Activated gamma-delta T cell treated with anti-CD3 and anti-CD28 coated beads, Interleukin-2, amount 50 U/mL, for 16 hours (primary cell): ENCODE data around the gene UNC13D.

Experiments used
- DNase-seq: peaks from one replicate; pipeline ENCODE4 v3.0.0-alpha.2; 2020; ENCODE audit warnings: low read depth

UNC13D gene

GRCh38 chr17:75834279-75834920 lies 9.8 kb downstream of the UNC13D start:
- no peak for DNase-seq

- DNase-seq: peak; percentile 18
Measured at GRCh38 chr17:75832652-75833400, 11.4 kb downstream of the UNC13D start.

GRCh38 chr17:75832164-75832651 lies 12.0 kb downstream of the UNC13D start:
- peak; percentile 18 for DNase-seq

- DNase-seq: no peak
Measured at GRCh38 chr17:75831032-75831571, 13.1 kb downstream of the UNC13D start.

GRCh38 chr17:75830164-75831031 lies 13.8 kb downstream of the UNC13D start:
- no peak for DNase-seq

- no peak for DNase-seq
Measured at GRCh38 chr17:75829747-75830146, 14.5 kb downstream of the UNC13D start.

GRCh38 chr17:75828741-75829140 lies 15.5 kb downstream of the UNC13D start:
- no peak for DNase-seq

GRCh38 chr17:75828076-75828400 lies 16.2 kb downstream of the UNC13D start:
- DNase-seq: no peak

GRCh38 chr17:75827308-75828075 lies 16.7 kb downstream of the UNC13D start:
- peak; percentile 62 for DNase-seq

GRCh38 chr17:75826561-75827307 lies 17.5 kb downstream of the UNC13D start:
- DNase-seq: no peak

- no peak for DNase-seq
Measured at GRCh38 chr17:75825748-75826370, 18.3 kb downstream of the UNC13D start.

GRCh38 chr17:75825149-75825552 lies 19.1 kb downstream of the UNC13D start:
- DNase-seq: no peak

- no peak for DNase-seq
Measured at GRCh38 chr17:75824666-75825065, 19.5 kb downstream of the UNC13D start.

GRCh38 chr17:75824050-75824552 lies 20.1 kb downstream of the UNC13D start:
- DNase-seq: no peak

- no peak for DNase-seq
Measured at GRCh38 chr17:75823257-75824041, 20.8 kb downstream of the UNC13D start.

GRCh38 chr17:75822800-75823166 lies 21.4 kb downstream of the UNC13D start:
- DNase-seq: no peak

GRCh38 chr17:75822119-75822799 lies 21.9 kb downstream of the UNC13D start:
- DNase-seq: no peak

GRCh38 chr17:75821552-75821951 lies 22.7 kb downstream of the UNC13D start:
- no peak for DNase-seq
